K562 (cell line): ENCODE data around the gene RNF141. TPM values are rescaled to one million over a fixed set of nuclear protein-coding genes. Genes with fewer than 3 reads are reported as not detected.
A peak's percentile ranks its signal among the peaks of the same experiment; 100 is the strongest.

Experiments
- CEBPG ChIP-seq, 3 experiments: fragments of 200-800 bp in 1 of 3; sonication (Bioruptor generic) in 1 of 3; sonication (generic) in 1 of 3; formaldehyde crosslinking in 1 of 3; IDR thresholded peaks in 2 of 3; conservative IDR thresholded peaks in 1 of 3; 2 replicates each; pipeline versions ENCODE4 v1.6.1 to v1.8.0; 2016 to 2022; ENCODE audit warnings: missing compliant biosample characterization in 2 of 3, missing genetic modification characterization in 2 of 3, mild to moderate bottlenecking in 1 of 3, missing genetic modification reagents in 1 of 3
- DIDO1 ChIP-seq: fragments of 450-650 bp; IDR thresholded peaks from 2 replicates; pipeline ENCODE4 v1.6.1; 2016; ENCODE audit warnings: low read depth, missing biosample characterization, missing genetic modification characterization
- FOXJ3 ChIP-seq: sonication (generic); formaldehyde crosslinking; IDR thresholded peaks from 2 replicates; pipeline ENCODE4 v1.4.0; 2020; ENCODE audit warnings: mild to moderate bottlenecking, missing genetic modification reagents
- MAFF ChIP-seq: IDR thresholded peaks from 2 replicates; pipeline ENCODE4 v1.6.1; 2012; ENCODE audit warnings: low read length, improper control_type of control experiment
- NCOA1 ChIP-seq: fragments of 450-650 bp; IDR thresholded peaks from 2 replicates; pipeline ENCODE4 v1.6.1; 2016; ENCODE audit warnings: low read depth
- NONO ChIP-seq, 2 experiments: fragments of 200-400 bp in 1 of 2; fragments of 450-650 bp in 1 of 2; formaldehyde crosslinking in 1 of 2; IDR thresholded peaks; 2 replicates each; pipeline ENCODE4 v1.6.1; 2017; ENCODE audit warnings: low read depth in 2 of 2, mild to moderate bottlenecking in 2 of 2, moderate library complexity in 2 of 2, low read length in 1 of 2
- REST ChIP-seq, 2 experiments: fragments of 450-650 bp; formaldehyde crosslinking in 1 of 2; IDR thresholded peaks; 2 replicates each; pipeline versions ENCODE4 v1.4.0 to v1.6.1; 2014 to 2020; ENCODE audit warnings: mild to moderate bottlenecking in 2 of 2, borderline replicate concordance in 1 of 2, low read depth in 1 of 2
- ZNF133 ChIP-seq: fragments of 250-450 bp; sonication (Bioruptor Pico); IDR thresholded peaks from 2 replicates; pipeline ENCODE4 v1.4.0; 2020; ENCODE audit warnings: mild to moderate bottlenecking
- ZNF384 ChIP-seq: IDR thresholded peaks from 2 replicates; pipeline ENCODE4 v1.6.1; 2012; ENCODE audit warnings: low read depth, low read length, improper control_type of control experiment
- polyA plus RNA-seq, 8 experiments: library from polyadenylated mRNA; depleted of rRNA in 4 of 8; stranded (reverse) in 5 of 8; unstranded in 3 of 8; fragments of >200 nt; fragmentation: Nextera tagmentation in 2 of 8; fragmentation: Illumina TruSeq in 1 of 8; extraction: Ambion mirVana in 2 of 8; extraction: Trizol in 1 of 8; gene quantifications; 2 replicates each; pipeline versions ENCODE4 v1.2.1 to v1.2.3, GENCODE V29; 2011 to 2014; ENCODE audit warnings: inconsistent platforms in 1 of 8, missing spikeins in 1 of 8
- total RNA-seq, 7 experiments: library from RNA; depleted of rRNA in 6 of 7; stranded (reverse); fragments of >200 nt in 6 of 7; fragmentation: Illumina TruSeq in 2 of 7; extraction: Trizol in 2 of 7; gene quantifications; 2 replicates each; pipeline versions ENCODE4 v1.2.1 to v1.2.3, GENCODE V29; 2011 to 2021; ENCODE audit warnings: low replicate concordance in 1 of 7
- TF ChIP-seq, protein P1 (sequence below): fragments of 450-650 bp; formaldehyde crosslinking; IDR thresholded peaks from 2 replicates; pipeline ENCODE4 v1.4.0; 2020; ENCODE audit warnings: mild to moderate bottlenecking, mixed read lengths

The RNF141 gene
- total and polyA plus RNA-seq, 9 of the 15 experiments (the other 6 are each of a cell fraction or from before 2014, with no cell fraction given) = 9.7 to 51.9 (median 18.9) TPM

GRCh38 chr11:10515418-10515817 lies 25.6 kb downstream of the RNF141 start (continued):
- TF ChIP-seq REST (IDR thresholded peaks at IDR 0.05; ENCODE audit: borderline replicate concordance) = no peak
- TF ChIP-seq REST (CRISPR knock-in tag; IDR thresholded peaks at IDR 0.05; ENCODE audit: low read depth) = no peak
- no peak for TF ChIP-seq CEBPG (CRISPR knock-in tag; IDR thresholded peaks at IDR 0.05)
- TF ChIP-seq CEBPG (tag; conservative IDR thresholded peaks at IDR 0.05 in 1 of 2, IDR thresholded peaks at IDR 0.05 in 1 of 2) = no peak
- TF ChIP-seq DIDO1 = no peak
- TF ChIP-seq NCOA1 = no peak
- no peak for TF ChIP-seq FOXJ3 (CRISPR knock-in tag)
- TF ChIP-seq NONO (IDR thresholded peaks at IDR 0.05; ENCODE audit: low read depth in 2 of 2, low read length in 1 of 2) = no peak
- TF ChIP-seq ZNF384 = no peak
- TF ChIP-seq, protein P1, sequence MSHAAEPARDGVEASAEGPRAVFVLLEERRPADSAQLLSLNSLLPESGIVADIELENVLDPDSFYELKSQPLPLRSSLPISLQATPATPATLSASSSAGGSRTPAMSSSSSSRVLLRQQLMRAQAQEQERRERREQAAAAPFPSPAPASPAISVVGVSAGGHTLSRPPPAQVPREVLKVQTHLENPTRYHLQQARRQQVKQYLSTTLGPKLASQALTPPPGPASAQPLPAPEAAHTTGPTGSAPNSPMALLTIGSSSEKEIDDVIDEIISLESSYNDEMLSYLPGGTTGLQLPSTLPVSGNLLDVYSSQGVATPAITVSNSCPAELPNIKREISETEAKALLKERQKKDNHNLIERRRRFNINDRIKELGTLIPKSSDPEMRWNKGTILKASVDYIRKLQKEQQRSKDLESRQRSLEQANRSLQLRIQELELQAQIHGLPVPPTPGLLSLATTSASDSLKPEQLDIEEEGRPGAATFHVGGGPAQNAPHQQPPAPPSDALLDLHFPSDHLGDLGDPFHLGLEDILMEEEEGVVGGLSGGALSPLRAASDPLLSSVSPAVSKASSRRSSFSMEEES (CRISPR knock-in tag) = no peak
- TF ChIP-seq ZNF133 (CRISPR knock-in tag) = no peak
- TF ChIP-seq MAFF = 0 out of 2 replicates have a peak, but pooled peaks have one; percentile 3
